ENCODE results near the gene KCNB1. TPM values are rescaled to one million over a fixed set of nuclear protein-coding genes. Genes with fewer than 3 reads are reported as not detected.

The KCNB1 gene
- total and polyA plus RNA-seq, 2 donors (not counting 1 experiment from before 2014, with no cell fraction given), result 0.12 TPM; not detected in 1

DNA sequence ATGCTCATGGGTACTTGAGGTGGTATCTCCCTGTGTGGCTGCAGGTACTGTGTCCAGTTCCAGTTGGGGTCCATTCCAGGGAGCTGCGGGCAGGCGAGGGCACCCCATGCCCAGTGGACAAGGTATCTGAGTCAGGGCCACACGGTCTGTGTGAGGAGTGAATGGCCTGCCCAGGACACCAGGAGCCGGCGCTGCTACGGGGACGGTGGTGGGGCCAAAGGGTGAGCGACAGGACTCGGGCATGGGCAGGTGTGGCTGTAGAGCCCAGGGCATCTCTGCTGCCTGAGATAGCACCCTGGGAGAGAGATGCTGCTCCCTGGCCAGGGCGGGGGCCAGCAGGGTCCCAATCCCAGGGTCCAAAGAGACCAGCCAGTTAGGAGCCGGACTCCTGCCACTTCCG is 147.0 kb downstream of the KCNB1 start:
- no peak overlapping the region for H3K4me3 Mint-ChIP-seq
- H3K4me3 ChIP-seq (ENCODE audit: control extremely low read depth in 1 of 5, extremely low read depth in 1 of 5, insufficient read depth in 1 of 5, low read depth in 2 of 5, low read length in 4 of 5), result no peak overlapping the region
- intact Hi-C loops (cut with micrococcal nuclease), result no loop called here

More for the DNA sequence above, 147.0 kb downstream of the KCNB1 start:
- Histone ChIP-seq H3K27me3 (replicated peaks in 1 of 4; ENCODE audit: control extremely low read depth in 1 of 4, control insufficient read depth in 3 of 4, insufficient read depth in 4 of 4, low read length in 3 of 4) (peaks cover 0 to 10% (median 6%) of the 10 kb centered on the region in 4 experiments), H3K27ac (ENCODE audit: low read length in 2 of 2) (no peak overlapping the region), H4K20me1 (ENCODE audit: control insufficient read depth, insufficient read depth, low read length, poor library complexity, severe bottlenecking) (no peaks in the 10 kb centered on the region), H3K4me2 (replicated peaks; ENCODE audit: low read depth, low read length, poor library complexity, severe bottlenecking) (no peak overlapping the region), H3K9me3 (ENCODE audit: control extremely low read depth in 1 of 3, control insufficient read depth in 2 of 3, insufficient read depth in 1 of 3, low read length in 2 of 3) (no peaks in the 10 kb centered on the region), H2AFZ (ENCODE audit: insufficient read depth, low read depth, low read length, poor library complexity, severe bottlenecking) (no peak overlapping the region), H3K4me1 (ENCODE audit: control insufficient read depth in 2 of 2, insufficient read depth in 2 of 2, low read length in 2 of 2) (no peaks in the 10 kb centered on the region), H3K9ac (ENCODE audit: low read length) (no peak overlapping the region), H3K36me3 (replicated peaks in 1 of 2; ENCODE audit: control extremely low read depth in 1 of 2, control insufficient read depth in 1 of 2, extremely low read depth in 1 of 2, insufficient read depth in 2 of 2, low read length in 1 of 2) (no peaks in the 10 kb centered on the region), H3K79me2 (ENCODE audit: control insufficient read depth, insufficient read depth, low read length) (no peaks in the 10 kb centered on the region)
- CTCF ChIA-PET, result interaction anchor here (1.4 to 3.3 kb wide), 7 partner anchors 8 to 511 kb away, joined by 3 to 13 read pairs (median 8); no protein-coding TSS in a partner anchor
- TF ChIP-seq, protein P1, sequence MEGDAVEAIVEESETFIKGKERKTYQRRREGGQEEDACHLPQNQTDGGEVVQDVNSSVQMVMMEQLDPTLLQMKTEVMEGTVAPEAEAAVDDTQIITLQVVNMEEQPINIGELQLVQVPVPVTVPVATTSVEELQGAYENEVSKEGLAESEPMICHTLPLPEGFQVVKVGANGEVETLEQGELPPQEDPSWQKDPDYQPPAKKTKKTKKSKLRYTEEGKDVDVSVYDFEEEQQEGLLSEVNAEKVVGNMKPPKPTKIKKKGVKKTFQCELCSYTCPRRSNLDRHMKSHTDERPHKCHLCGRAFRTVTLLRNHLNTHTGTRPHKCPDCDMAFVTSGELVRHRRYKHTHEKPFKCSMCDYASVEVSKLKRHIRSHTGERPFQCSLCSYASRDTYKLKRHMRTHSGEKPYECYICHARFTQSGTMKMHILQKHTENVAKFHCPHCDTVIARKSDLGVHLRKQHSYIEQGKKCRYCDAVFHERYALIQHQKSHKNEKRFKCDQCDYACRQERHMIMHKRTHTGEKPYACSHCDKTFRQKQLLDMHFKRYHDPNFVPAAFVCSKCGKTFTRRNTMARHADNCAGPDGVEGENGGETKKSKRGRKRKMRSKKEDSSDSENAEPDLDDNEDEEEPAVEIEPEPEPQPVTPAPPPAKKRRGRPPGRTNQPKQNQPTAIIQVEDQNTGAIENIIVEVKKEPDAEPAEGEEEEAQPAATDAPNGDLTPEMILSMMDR (IDR thresholded peaks at IDR 0.05), result no peak
- TF ChIP-seq EZH2 (IDR thresholded peaks at IDR 0.05; ENCODE audit: borderline replicate concordance, insufficient read depth, low read depth, low read length, poor library complexity, severe bottlenecking), result no peak
- DNase-seq, result no peak
- no peak for ATAC-seq (ENCODE audit: low read depth)
- H3K4me1 Mint-ChIP-seq, result no peaks in the 10 kb centered on the region
- 98% methylated on average over 12 of the region's 12 CpGs for WGBS (ENCODE audit: insufficient coverage)
- H3K9me3 Mint-ChIP-seq (ENCODE audit: insufficient read depth), result no peaks in the 10 kb centered on the region
- no peak overlapping the region for H3K27ac Mint-ChIP-seq
- peaks cover 26% of the 10 kb centered on the region for H3K27me3 Mint-ChIP-seq
- POLR2A ChIA-PET, result no interaction called here

All from B cell (primary cell).